ENCODE results near the gene PDSS2.
"Not testable (repeated sequence)": the region's sequence is repeated elsewhere in the genome, so short reads cannot be mapped to it uniquely, and the experiment has no call there.

PDSS2 gene

GRCh38 chr6:107144014-107144413 lies 315.4 kb downstream of the PDSS2 start:
- no peak for DNase-seq

- DNase-seq: no peak
Measured at GRCh38 chr6:107140581-107140980, 318.8 kb downstream of the PDSS2 start.

GRCh38 chr6:107136324-107136723 lies 323.0 kb downstream of the PDSS2 start:
- not testable (repeated sequence) for DNase-seq

GRCh38 chr6:107135048-107135680 lies 324.2 kb downstream of the PDSS2 start:
- DNase-seq: not testable (repeated sequence)

GRCh38 chr6:107132330-107132954 lies 326.9 kb downstream of the PDSS2 start:
- DNase-seq: peak; percentile 10 to 14

- DNase-seq: no peak
Measured at GRCh38 chr6:107129370-107129925, 329.9 kb downstream of the PDSS2 start.

DNA sequence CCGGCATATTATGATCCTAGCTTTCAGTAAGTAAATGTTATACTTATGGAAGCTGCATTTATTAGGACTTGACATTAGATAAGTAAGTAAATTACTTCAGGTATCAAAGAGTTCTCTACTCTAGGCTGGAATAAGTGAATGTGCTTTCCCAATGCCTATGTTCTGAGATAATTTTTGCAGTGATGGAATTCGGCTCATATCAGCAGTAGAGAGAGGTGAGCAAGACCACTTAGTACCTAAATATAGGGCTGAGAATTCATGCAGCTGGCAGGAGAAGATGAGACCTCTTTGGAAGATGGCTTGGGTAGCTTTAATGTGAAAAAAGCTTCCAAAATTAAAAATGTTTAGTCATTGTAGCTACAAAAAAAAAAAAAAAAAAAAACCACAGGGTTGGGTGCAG lies 330.8 kb downstream of the PDSS2 start:
- no peak for DNase-seq

GRCh38 chr6:107128175-107128574 lies 331.2 kb downstream of the PDSS2 start:
- DNase-seq: no peak

GRCh38 chr6:107125771-107126170 lies 333.6 kb downstream of the PDSS2 start:
- no peak for DNase-seq

DNA sequence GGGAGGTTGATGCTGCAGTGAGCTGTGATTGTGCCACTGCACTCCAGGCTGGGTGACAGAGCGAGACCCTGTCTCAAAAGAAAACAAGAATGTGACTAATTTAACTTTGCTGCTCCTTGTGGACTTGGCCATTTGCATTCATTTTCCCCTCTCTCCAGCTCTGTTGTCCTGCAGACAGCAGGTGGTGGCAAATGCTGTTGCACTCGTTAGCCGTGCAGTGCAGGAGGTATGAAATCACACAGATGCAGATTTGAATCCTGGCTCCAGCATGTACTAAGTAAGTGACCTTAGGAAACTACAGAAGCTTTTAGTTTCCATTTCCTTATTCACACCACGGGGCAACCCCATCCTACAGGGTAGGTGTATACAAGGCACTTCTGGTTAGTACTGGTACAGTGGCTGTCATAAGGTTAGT lies 334.4 kb downstream of the PDSS2 start:
- no peak for DNase-seq

GRCh38 chr6:107123501-107123900 lies 335.9 kb downstream of the PDSS2 start:
- no peak for DNase-seq

DNA sequence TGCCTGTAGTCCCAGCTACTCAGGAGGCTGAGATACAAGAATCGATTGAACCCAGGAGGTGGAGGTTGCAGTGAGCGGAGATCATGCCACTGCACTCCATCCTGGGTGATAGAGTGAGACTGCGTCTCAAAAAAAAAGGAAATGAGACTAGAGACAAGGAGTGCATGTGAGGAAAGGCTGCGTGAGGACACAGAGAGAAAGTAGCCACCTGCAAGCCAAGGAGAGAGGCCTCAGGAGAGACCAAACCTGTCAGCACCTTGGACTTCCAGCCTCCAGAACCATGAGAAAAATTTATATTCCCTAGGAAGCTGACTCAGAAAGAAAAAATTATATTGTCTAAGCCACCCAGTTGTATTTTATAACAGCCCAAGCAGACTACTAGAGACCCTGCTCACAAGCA lies 336.6 kb downstream of the PDSS2 start:
- DNase-seq: no peak

DNA sequence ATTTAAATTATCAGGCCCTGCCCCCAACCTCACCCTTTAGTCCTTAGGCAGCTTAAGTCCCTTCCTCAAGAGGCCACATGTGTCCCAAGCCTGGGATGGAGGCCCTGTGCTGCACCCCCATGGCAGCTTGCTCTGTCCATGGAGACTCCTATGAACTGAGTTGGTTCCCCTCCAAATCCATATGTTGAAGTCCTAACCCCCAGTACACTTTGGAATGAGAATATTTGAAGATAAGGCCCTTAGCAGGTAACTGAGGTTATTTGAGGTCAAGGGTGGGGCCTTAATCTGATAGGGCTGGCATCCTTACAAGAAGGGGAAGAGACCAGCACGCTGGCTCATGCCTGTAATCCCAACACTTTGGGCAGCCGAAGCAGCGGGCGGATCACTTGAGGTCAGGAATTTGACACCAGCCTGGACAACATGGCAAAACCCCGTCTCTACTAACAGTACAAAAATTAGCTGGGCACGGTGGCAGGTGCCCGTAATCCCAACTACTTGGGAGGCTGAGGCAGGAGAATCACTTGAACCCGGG lies 337.3 kb downstream of the PDSS2 start:
- no peak for DNase-seq

DNA sequence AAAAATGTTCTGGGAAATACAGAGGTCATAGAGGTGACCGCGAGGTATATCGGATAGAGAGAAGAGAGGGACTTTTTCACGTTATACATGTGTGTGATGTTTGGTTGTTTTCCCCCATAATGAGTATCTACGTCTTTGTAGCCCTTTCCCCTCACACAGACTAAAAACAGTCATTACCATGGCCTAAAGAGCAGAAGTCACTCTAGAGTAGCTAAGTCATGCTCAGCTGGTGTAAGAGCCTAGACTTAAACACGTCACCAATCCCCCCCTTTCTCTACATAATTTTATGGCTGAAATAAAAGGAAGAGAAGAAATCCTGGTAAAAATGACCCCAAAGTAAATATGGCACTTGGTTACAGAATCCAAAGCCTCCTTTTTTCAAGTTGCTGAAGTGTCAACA lies 338.1 kb downstream of the PDSS2 start:
- no peak for DNase-seq

DNA sequence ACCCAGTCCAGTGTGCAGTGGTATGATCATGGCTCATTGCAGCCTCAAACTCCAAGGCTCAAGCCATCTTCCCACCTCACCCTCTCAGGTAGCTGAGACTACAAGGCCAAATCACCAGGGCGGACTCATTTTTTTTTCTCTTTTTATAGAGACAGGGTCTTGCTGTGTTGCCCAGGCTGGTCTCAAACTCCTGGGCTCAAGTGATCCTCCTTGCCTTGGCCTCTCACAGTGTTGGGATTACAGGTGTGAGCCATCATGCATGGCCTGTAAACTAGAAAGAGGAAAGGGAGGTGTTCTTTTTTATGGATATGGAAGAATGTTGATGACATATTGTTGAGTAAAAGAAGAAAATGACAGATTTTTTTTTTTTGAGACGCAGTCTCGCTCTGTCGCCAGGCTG lies 339.0 kb downstream of the PDSS2 start:
- no peak for DNase-seq

GRCh38 chr6:107118976-107119375 lies 340.4 kb downstream of the PDSS2 start:
- no peak for DNase-seq

- not testable (repeated sequence) for DNase-seq
Measured at GRCh38 chr6:107118540-107118939, 340.8 kb downstream of the PDSS2 start.

DNA sequence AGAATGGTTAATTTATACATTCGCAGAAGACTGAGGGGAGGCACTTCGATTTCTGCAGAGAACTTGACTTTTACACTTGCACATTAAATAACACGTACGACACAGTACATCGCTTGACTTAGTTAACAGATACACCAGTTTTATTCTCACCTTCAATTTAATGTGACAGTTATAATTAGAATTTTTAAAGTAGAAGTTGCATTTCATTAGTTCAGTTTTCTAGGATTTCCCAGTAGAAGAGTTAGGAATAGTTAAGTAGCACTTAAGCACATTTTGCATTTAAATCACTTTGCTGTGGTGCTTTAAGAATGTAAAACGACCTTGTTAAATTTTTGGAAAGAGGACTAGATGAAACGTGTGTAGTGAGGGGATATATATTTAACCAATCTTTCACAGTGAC lies 342.4 kb downstream of the PDSS2 start:
- no peak for DNase-seq

DNA sequence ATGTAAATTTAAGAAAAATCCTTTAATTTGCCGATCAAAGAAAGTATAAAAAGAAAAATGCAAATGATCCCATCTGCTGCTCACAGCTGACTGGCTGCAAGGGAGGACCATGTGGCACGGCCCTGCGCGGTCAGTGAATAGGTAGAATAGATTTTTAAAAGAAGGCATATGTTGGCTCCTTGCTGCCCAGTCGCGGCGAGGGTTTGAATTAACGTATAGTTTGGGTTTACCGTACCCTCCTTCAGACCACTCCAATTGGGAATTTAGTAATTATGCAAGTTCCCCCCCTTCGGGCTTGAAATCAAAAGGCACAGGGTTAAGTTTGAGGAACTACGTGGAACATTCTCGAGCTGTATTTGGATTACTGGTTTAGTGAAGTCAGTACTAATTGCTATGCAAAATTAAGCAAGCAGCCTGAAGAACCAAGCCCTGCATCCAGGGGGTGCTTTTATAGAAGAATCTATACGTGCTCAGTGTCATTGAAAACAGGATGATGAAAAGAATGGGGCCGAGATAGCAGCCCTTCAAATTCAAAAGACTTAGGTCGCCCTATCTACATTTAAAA lies 343.0 kb downstream of the PDSS2 start:
- DNase-seq: peak in 1 of 2 experiments; percentile 4

GRCh38 chr6:107115695-107116327 lies 343.6 kb downstream of the PDSS2 start:
- DNase-seq: peak; percentile 23 to 40

DNA sequence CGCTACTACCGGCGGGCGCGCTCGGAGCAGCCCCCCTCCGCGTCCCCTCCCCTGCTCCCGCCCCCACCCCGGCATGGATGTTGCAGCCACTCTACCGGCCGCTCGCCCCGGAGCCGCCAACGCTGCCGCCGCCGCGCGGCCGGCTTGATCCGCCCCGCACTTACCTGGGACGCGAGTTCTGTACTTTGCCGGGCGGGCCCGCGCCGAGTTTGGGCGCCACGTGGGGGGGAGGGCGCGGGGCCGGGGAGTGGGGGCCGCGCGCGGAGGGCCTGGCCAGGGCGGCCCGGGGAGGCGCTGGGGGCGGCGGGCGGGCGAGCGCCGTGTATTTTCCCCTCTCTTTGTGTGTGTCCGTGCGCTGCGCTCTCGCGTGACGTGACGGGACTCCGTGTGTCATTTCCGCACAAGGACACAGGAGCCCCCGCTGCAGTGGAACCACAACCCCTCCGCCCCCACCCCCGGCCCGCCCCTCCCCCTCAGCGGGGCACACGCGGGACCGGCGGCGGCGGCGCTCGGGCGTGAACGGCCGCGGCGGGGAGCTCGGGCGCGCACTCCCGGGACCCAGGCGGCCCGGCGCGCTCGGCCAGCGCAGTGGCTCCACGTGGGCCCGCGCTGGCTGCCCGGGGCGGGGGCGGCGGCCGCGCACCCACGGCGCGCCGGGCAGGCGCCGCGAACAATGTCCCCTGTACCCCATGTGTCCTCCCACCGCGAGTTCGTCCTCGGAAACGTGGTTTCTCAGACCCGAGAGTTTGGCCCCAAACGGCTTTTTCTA lies 344.3 kb downstream of the PDSS2 start, which contains the start of gene BEND3:
TSS of gene BEND3 (minus strand) at position 590 of the 769 bp plus-strand sequence. CDS start 16,230 bp downstream, outside the sequence.
- peak; percentile 62 to 69 for DNase-seq

- DNase-seq: peak; percentile 56 to 57
Measured at GRCh38 chr6:107114213-107114925, 345.0 kb downstream of the PDSS2 start.
